ENCODE measurements around the gene SUB1. TPM values are rescaled to one million over a fixed set of nuclear protein-coding genes. Genes with fewer than 3 reads are reported as not detected.

SUB1 gene
- total RNA-seq, 1 donor from 2014 or later: 128 TPM

GRCh38 chr5:32651088-32651487, 65.7 kb downstream of the SUB1 start:
- no peaks in the 10 kb centered on the region for H3K27me3 ChIP-seq (ENCODE audit: control insufficient read depth, insufficient read depth, low read length)
- no peak for TF ChIP-seq CTCF (IDR thresholded peaks at IDR 0.05; ENCODE audit: insufficient read depth, low read length, severe bottlenecking)
- H3K36me3 ChIP-seq (ENCODE audit: control insufficient read depth, insufficient read depth, low read length): no peaks in the 10 kb centered on the region
- FAIRE-seq (no peak), DNase-seq (ENCODE audit: low read depth) (no peak)
- no peak overlapping the region for H3K4me3 ChIP-seq (ENCODE audit: low read depth, low read length)

DNA sequence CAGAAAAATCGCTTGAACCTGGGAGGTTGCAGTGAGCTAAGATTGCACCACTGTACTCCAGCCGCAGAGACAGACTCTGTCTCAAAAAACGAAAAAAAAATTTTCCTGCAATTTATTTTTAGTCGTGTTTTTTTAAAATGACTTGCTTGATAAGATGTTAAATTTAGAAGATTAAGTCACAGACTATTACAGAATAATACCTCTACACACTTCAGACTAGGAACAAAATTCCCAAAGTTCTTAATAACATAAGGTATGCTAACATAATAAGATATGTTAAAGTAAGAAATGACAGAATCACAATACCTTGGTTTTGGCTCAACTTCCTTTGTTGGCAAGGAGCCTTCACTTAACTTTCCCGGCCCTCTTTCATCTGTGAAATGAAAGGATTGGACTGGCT, 66.3 kb downstream of the SUB1 start:
- no peak overlapping the region for H3K4me3 ChIP-seq (ENCODE audit: low read depth, low read length)
- no peak for TF ChIP-seq CTCF (IDR thresholded peaks at IDR 0.05; ENCODE audit: insufficient read depth, low read length, severe bottlenecking)
- no peaks in the 10 kb centered on the region for H3K27me3 ChIP-seq (ENCODE audit: control insufficient read depth, insufficient read depth, low read length)
- H3K36me3 ChIP-seq (ENCODE audit: control insufficient read depth, insufficient read depth, low read length): no peaks in the 10 kb centered on the region
- DNase-seq (ENCODE audit: low read depth) (no peak), FAIRE-seq (no peak)

Other genes with a start within 250 kb of the SUB1 start
- gene ZFR, start 140.8 kb upstream of the SUB1 start, total RNA-seq: 65.0 and 81.3 TPM in 2 replicates
- 1.2 and 17.1 TPM in 2 replicates for gene NPR3, start 125.8 kb downstream of the SUB1 start, total RNA-seq